SK-N-SH (cell line): Measurements from ENCODE around the gene SEC16A. TPM values are rescaled to one million over a fixed set of nuclear protein-coding genes. Genes with fewer than 3 reads are reported as not detected.

Experiments
- CTCF ChIA-PET: fragments of 300-600, 350-600 bp; formaldehyde crosslinking; extraction: SDS; loops from one replicate; lab custom pipeline; 2021; lab: Yijun Ruan, JAX
- POLR2A ChIA-PET: fragments of 350-600 bp; sonication (Branson Sonifier 250); formaldehyde crosslinking; extraction: SDS; loops from one replicate; lab custom pipeline; 2020; ENCODE audit warnings: antibody characterized with exemption, inconsistent platforms; lab: Yijun Ruan, JAX
- DNase-seq: peaks from one replicate; pipeline ENCODE4 v3.0.0; 2012
- H2AFZ ChIP-seq: fragments of 200-600 bp; sonication (generic); 2 replicates; pipeline ENCODE4 v1.8.1; 2016; ENCODE audit warnings: antibody characterized with exemption, mild to moderate bottlenecking, low read depth
- H3F3A ChIP-seq: fragments of 200-600 bp; sonication (generic); replicated peaks from 2 replicates; pipeline ENCODE3; 2016; ENCODE audit warnings: antibody characterized with exemption, mild to moderate bottlenecking; ENCODE audit not compliant: insufficient read depth
- H3K27ac ChIP-seq, 2 experiments: fragments of 200-500 bp in 1 of 2; fragments of 200-600 bp in 1 of 2; sonication (Bioruptor generic) in 1 of 2; sonication (generic), shearing (Covaris generic) in 1 of 2; 2 replicates each; pipeline versions ENCODE4 v1.5.1 to v1.6.1; 2014 to 2016; ENCODE audit warnings: low read depth in 2 of 2, inconsistent platforms in 1 of 2, low read length in 1 of 2, mild to moderate bottlenecking in 1 of 2, mixed read lengths in 1 of 2
- H3K27me3 ChIP-seq: fragments of 200-600 bp; sonication (generic), shearing (Covaris generic); 2 replicates; pipeline ENCODE4 v1.6.1; 2016; ENCODE audit warnings: mixed run types; ENCODE audit not compliant: insufficient read depth
- H3K36me3 ChIP-seq, 2 experiments: fragments of 200-500 bp in 1 of 2; fragments of 200-600 bp in 1 of 2; sonication (Bioruptor generic) in 1 of 2; sonication (generic) in 1 of 2; replicated peaks in 1 of 2; 2 replicates each; pipeline versions ENCODE3 to v1.5.1; 2014 to 2016; ENCODE audit warnings: low read length in 1 of 2, mild to moderate bottlenecking in 1 of 2; ENCODE audit not compliant: insufficient read depth in 2 of 2, control insufficient read depth in 1 of 2
- H3K4me1 ChIP-seq, 2 experiments: fragments of 200-500 bp in 1 of 2; fragments of 200-600 bp in 1 of 2; sonication (Bioruptor generic) in 1 of 2; sonication (generic), shearing (Covaris generic) in 1 of 2; 2 replicates each; pipeline versions ENCODE4 v1.5.1 to v1.6.1; 2014 to 2016; ENCODE audit warnings: low read depth in 1 of 2, low read length in 1 of 2, mixed run types in 1 of 2; ENCODE audit not compliant: insufficient read depth in 2 of 2, control insufficient read depth in 1 of 2
- H3K4me2 ChIP-seq: fragments of 200-600 bp; sonication (generic), shearing (Covaris generic); 2 replicates; pipeline ENCODE4 v1.6.1; 2017; ENCODE audit warnings: mixed run types
- H3K4me3 ChIP-seq, 2 experiments: fragments of 200-500 bp in 1 of 2; fragments of 200-600 bp in 1 of 2; sonication (Bioruptor generic) in 1 of 2; sonication (generic), shearing (Covaris generic) in 1 of 2; 2 replicates each; pipeline versions ENCODE4 v1.5.1 to v1.8.1; 2014 to 2016; ENCODE audit warnings: low read depth in 2 of 2, inconsistent platforms in 1 of 2, low read length in 1 of 2, mild to moderate bottlenecking in 1 of 2, mixed read lengths in 1 of 2, moderate library complexity in 1 of 2
- H3K79me2 ChIP-seq: fragments of 200-600 bp; sonication (generic); 2 replicates; pipeline ENCODE4 v1.8.1; 2017; ENCODE audit warnings: mild to moderate bottlenecking; ENCODE audit not compliant: insufficient read depth
- H3K9ac ChIP-seq: fragments of 200-600 bp; sonication (generic); 2 replicates; pipeline ENCODE4 v1.6.1; 2017; ENCODE audit warnings: mixed run types
- H3K9me2 ChIP-seq: fragments of 200-600 bp; sonication (generic); 2 replicates; pipeline ENCODE4 v1.6.1; 2017; ENCODE audit warnings: mixed run types
- H3K9me3 ChIP-seq: fragments of 200-600 bp; sonication (generic); 2 replicates; pipeline ENCODE4 v1.6.1; 2017; ENCODE audit warnings: mixed run types, mild to moderate bottlenecking, moderate library complexity
- H4K20me1 ChIP-seq: fragments of 200-600 bp; sonication (generic); 2 replicates; pipeline ENCODE4 v1.6.1; 2017; ENCODE audit warnings: mild to moderate bottlenecking, mixed run types; ENCODE audit not compliant: insufficient read depth
- ELF1 ChIP-seq: IDR thresholded peaks from 2 replicates; pipeline ENCODE4 v1.4.0; 2012
- GABPA ChIP-seq: IDR thresholded peaks from 2 replicates; pipeline ENCODE4 v1.4.0; 2012; ENCODE audit warnings: low read depth, mild to moderate bottlenecking
- JUND ChIP-seq: IDR thresholded peaks from 2 replicates; pipeline ENCODE4 v1.4.0; 2012
- MEF2A ChIP-seq: IDR thresholded peaks from 2 replicates; pipeline ENCODE4 v1.4.0; 2012; ENCODE audit warnings: low read depth, borderline replicate concordance
- SIN3A ChIP-seq: IDR thresholded peaks from 2 replicates; pipeline ENCODE4 v1.6.1; 2012; ENCODE audit warnings: low read depth, mild to moderate bottlenecking, low read length, moderate library complexity, borderline replicate concordance
- SMC3 ChIP-seq: IDR thresholded peaks from 2 replicates; pipeline ENCODE4 v1.6.1; 2012; ENCODE audit warnings: low read depth, low read length, improper control_type of control experiment
- TAF1 ChIP-seq: IDR thresholded peaks from 2 replicates; pipeline ENCODE4 v1.6.1; 2012; ENCODE audit warnings: low read depth, mild to moderate bottlenecking, low read length, moderate library complexity, borderline replicate concordance
- WGBS: methylation state at CpG from one replicate; pipeline ENCODE4 v1.1.6; 2017; ENCODE audit warnings: low lambda C conversion rate; 5-methylcytosine and 5-hydroxymethylcytosine counted together
- polyA plus RNA-seq, 3 experiments: library from polyadenylated mRNA; depleted of rRNA; stranded (reverse); fragments of >200 nt; gene quantifications; 2 replicates each; pipeline ENCODE4 v1.2.3, GENCODE V29; 2012
- TF ChIP-seq, protein P1 (sequence below): IDR thresholded peaks from 2 replicates; pipeline ENCODE4 v1.6.1; 2012; ENCODE audit warnings: mild to moderate bottlenecking, low read depth, low read length, moderate library complexity
- TF ChIP-seq, protein P2 (sequence below): IDR thresholded peaks from 2 replicates; pipeline ENCODE4; 2012
- TF ChIP-seq, protein P3 (sequence below): fragments of 200-600 bp; sonication (generic); IDR thresholded peaks from 2 replicates; pipeline ENCODE4 v1.6.1; 2017; ENCODE audit warnings: antibody characterized with exemption, mild to moderate bottlenecking, moderate library complexity

Gene SEC16A
- polyA plus RNA-seq, 1 of the 3 experiments (the other 2 are of a cell fraction) = 25.9 TPM

DNA sequence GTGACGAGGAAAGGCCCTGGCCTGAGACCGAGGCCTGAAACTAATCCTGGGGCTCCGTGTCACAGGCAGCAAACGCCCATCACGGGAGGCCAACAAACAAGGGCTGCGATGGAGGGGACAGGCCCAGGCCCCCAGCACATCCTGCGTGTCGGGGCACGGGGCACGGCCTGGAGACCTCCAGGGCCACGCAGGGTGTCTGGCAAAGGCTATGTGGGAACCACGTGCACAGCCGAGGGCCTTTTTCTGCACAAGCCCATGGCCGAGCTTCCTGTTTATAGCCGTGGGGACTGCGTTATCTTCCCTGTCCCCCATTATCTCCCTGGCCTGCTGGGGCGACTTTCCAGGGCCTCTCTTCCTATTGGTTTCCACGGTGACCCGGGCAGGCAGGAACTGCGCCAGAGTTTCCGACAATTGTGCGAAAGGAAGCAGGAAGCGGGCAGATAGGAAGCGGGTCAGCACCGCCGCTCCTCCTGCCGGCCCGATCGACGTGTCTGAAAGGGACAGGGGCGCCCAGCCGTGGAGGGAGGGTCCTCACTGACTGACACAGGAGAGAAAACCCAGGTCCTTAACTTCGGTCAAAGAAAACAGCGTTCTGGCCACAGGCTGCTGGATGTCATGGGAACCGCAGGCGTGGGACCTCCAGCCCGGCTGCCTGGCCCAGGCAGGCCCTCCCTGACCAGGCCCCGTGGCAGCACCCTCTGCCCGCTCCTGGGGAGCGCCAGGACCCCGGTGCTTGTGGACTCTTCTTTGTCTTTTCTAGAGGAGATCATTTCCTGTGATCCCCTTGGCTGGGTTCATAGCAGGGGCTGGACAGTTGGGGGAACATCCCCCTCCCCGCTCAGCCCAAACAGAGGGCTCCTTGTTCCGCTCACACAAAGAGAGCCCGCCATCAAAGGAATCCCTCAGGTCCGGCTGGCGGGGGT, 29.1 kb upstream of the SEC16A start:
- Histone ChIP-seq H4K20me1 (no peaks in the 10 kb centered on the region), H3K4me2 (no peak overlapping the region), H3K9me3 (no peaks in the 10 kb centered on the region), H3K4me1 (peaks cover 0 to 5% of the 10 kb centered on the region in 2 experiments; a peak in 1 of 4 replicates), H3K27me3 (no peaks in the 10 kb centered on the region), H2AFZ (no peak overlapping the region), H3K36me3 (peaks cover 6 to 71% of the 10 kb centered on the region in 2 experiments), H3K9me2 (no peaks in the 10 kb centered on the region), H3K79me2 (no peaks in the 10 kb centered on the region), H3F3A (no peaks in the 10 kb centered on the region), H3K4me3 (no peak overlapping the region), H3K27ac (peak overlapping the region in 1 of 2 experiments; percentile 6; a peak in 1 of 4 replicates), H3K9ac (no peak overlapping the region)
- whole genome bisulfite sequencing = 93% methylated on average over 35 of the region's 46 CpGs
- DNase-seq = no peak
- CTCF ChIA-PET = no interaction called here
- no peak for TF ChIP-seq JUND
- TF ChIP-seq, protein P1, sequence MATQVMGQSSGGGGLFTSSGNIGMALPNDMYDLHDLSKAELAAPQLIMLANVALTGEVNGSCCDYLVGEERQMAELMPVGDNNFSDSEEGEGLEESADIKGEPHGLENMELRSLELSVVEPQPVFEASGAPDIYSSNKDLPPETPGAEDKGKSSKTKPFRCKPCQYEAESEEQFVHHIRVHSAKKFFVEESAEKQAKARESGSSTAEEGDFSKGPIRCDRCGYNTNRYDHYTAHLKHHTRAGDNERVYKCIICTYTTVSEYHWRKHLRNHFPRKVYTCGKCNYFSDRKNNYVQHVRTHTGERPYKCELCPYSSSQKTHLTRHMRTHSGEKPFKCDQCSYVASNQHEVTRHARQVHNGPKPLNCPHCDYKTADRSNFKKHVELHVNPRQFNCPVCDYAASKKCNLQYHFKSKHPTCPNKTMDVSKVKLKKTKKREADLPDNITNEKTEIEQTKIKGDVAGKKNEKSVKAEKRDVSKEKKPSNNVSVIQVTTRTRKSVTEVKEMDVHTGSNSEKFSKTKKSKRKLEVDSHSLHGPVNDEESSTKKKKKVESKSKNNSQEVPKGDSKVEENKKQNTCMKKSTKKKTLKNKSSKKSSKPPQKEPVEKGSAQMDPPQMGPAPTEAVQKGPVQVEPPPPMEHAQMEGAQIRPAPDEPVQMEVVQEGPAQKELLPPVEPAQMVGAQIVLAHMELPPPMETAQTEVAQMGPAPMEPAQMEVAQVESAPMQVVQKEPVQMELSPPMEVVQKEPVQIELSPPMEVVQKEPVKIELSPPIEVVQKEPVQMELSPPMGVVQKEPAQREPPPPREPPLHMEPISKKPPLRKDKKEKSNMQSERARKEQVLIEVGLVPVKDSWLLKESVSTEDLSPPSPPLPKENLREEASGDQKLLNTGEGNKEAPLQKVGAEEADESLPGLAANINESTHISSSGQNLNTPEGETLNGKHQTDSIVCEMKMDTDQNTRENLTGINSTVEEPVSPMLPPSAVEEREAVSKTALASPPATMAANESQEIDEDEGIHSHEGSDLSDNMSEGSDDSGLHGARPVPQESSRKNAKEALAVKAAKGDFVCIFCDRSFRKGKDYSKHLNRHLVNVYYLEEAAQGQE = no peak
- no peak for TF ChIP-seq MEF2A
- no peak for TF ChIP-seq ELF1
- no peak for TF ChIP-seq TAF1
- TF ChIP-seq, protein P2, sequence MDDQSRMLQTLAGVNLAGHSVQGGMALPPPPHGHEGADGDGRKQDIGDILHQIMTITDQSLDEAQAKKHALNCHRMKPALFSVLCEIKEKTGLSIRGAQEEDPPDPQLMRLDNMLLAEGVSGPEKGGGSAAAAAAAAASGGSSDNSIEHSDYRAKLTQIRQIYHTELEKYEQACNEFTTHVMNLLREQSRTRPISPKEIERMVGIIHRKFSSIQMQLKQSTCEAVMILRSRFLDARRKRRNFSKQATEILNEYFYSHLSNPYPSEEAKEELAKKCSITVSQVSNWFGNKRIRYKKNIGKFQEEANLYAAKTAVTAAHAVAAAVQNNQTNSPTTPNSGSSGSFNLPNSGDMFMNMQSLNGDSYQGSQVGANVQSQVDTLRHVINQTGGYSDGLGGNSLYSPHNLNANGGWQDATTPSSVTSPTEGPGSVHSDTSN = no peak
- TF ChIP-seq SMC3 = no peak
- no peak for TF ChIP-seq SIN3A
- TF ChIP-seq, protein P3, sequence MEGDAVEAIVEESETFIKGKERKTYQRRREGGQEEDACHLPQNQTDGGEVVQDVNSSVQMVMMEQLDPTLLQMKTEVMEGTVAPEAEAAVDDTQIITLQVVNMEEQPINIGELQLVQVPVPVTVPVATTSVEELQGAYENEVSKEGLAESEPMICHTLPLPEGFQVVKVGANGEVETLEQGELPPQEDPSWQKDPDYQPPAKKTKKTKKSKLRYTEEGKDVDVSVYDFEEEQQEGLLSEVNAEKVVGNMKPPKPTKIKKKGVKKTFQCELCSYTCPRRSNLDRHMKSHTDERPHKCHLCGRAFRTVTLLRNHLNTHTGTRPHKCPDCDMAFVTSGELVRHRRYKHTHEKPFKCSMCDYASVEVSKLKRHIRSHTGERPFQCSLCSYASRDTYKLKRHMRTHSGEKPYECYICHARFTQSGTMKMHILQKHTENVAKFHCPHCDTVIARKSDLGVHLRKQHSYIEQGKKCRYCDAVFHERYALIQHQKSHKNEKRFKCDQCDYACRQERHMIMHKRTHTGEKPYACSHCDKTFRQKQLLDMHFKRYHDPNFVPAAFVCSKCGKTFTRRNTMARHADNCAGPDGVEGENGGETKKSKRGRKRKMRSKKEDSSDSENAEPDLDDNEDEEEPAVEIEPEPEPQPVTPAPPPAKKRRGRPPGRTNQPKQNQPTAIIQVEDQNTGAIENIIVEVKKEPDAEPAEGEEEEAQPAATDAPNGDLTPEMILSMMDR = no peak
- TF ChIP-seq GABPA = no peak
- POLR2A ChIA-PET = no interaction called here
